AG09309 (cell line): ENCODE data around the gene ARAF.
"Not testable (repeated sequence)": the region's sequence is repeated elsewhere in the genome, so short reads cannot be mapped to it uniquely, and the experiment has no call there.

Experiments used
- DNase-seq: peaks from one replicate; pipeline ENCODE4 v3.0.0-alpha.2; 2010; ENCODE audit warnings: low read depth
- H3K4me3 ChIP-seq: 2 replicates; pipeline ENCODE4 v1.5.1; 2011; ENCODE audit warnings: mild to moderate bottlenecking, low read depth, low read length, moderate library complexity; ENCODE audit not compliant: control insufficient read depth
- CTCF ChIP-seq: IDR thresholded peaks from 2 replicates; pipeline ENCODE4 v1.5.1; 2011; ENCODE audit warnings: mild to moderate bottlenecking, low read depth, low read length, inconsistent platforms; ENCODE audit not compliant: insufficient read depth, control insufficient read depth; ENCODE audit errors: missing control alignments

The ARAF gene

GRCh38 chrX:47595716-47596251 lies 34.8 kb downstream of the ARAF start:
- peak; percentile 25 for DNase-seq
- H3K4me3 ChIP-seq = no peak overlapping the region
- TF ChIP-seq CTCF = no peak

GRCh38 chrX:47596256-47596655 lies 35.3 kb downstream of the ARAF start:
- no peak overlapping the region for H3K4me3 ChIP-seq
- no peak for DNase-seq
- TF ChIP-seq CTCF = no peak

- DNase-seq = no peak
- no peak overlapping the region for H3K4me3 ChIP-seq
- TF ChIP-seq CTCF = no peak
Measured at GRCh38 chrX:47597222-47597621, 36.2 kb downstream of the ARAF start.

GRCh38 chrX:47603125-47603524 lies 42.1 kb downstream of the ARAF start:
- DNase-seq, H3K4me3 ChIP-seq: not testable (repeated sequence)

GRCh38 chrX:47605024-47605423 lies 44.0 kb downstream of the ARAF start:
- DNase-seq = no peak
- no peak overlapping the region for H3K4me3 ChIP-seq
- no peak for TF ChIP-seq CTCF

GRCh38 chrX:47607091-47607490 lies 46.1 kb downstream of the ARAF start:
- no peak for TF ChIP-seq CTCF
- H3K4me3 ChIP-seq = no peak overlapping the region
- no peak for DNase-seq

GRCh38 chrX:47608130-47608810 lies 47.3 kb downstream of the ARAF start:
- DNase-seq = no peak
- H3K4me3 ChIP-seq = no peak overlapping the region
- no peak for TF ChIP-seq CTCF
